ENCODE results near the gene UNC80.

The UNC80 gene

GRCh38 chr2:210028178-210028577, 256.5 kb downstream of the UNC80 start:
- no peak for DNase-seq (ENCODE audit: low read depth)

DNA sequence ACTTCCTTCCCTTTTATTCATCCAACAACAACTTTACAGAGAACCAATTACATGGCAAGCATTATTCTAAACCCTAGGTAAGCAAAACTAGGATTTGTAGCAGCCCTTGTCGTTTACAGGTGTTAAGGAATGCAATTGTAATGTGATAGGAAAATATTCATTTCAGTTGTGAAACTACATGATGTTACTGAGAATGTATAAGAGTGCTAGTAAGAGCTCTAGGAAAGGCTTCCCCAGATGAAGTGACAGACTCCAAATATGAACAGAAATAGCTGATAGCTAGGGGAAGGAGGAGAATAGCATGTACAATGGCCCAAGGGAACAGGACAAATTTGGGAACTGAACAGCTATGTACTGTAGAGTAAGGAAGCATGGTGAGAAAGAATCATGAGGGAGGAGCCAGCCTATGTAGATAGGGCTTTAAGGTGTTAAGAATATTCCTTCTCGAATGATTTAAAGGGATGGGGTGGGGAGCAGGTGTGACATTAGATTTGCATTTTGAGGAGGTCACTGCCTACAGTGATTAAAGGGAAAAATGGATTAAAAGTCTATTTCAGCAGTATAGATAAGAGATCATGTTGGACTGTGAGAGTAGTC, 262.6 kb downstream of the UNC80 start:
- DNase-seq (ENCODE audit: low read depth): no peak

GRCh38 chr2:210035679-210036078, 264.0 kb downstream of the UNC80 start:
- DNase-seq (ENCODE audit: low read depth): no peak

DNA sequence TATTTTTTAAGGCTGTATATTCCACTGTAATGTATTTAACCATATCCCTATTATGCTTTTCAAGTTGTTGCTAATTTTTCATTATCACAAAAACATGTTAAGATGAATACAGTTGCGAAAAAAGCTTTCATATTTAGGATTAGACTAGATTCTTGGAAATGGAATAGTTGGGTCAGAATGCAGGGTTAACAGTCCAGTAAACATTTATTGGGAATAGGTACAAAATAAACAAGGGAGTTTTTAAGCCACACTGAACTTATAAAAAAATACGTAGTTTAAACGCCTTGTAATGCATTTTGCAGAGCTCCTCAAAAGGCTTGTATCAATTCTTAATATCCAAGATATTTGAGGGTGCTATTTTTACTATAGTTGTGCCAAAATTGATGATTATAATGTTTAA, 266.4 kb downstream of the UNC80 start:
- DNase-seq (ENCODE audit: low read depth): no peak

GRCh38 chr2:210046851-210047500, 275.3 kb downstream of the UNC80 start:
- DNase-seq (ENCODE audit: low read depth): no peak
